GM12878 (cell line): ENCODE data around the gene TMBIM6. TPM values are rescaled to one million over a fixed set of nuclear protein-coding genes. Genes with fewer than 3 reads are reported as not detected.
A peak's percentile ranks its signal among the peaks of the same experiment; 100 is the strongest.

Source experiments
- BACH1 ChIP-seq: fragments of 450-650 bp; IDR thresholded peaks from 2 replicates; pipeline ENCODE4 v1.6.1; 2017; ENCODE audit warnings: mild to moderate bottlenecking, borderline replicate concordance
- CREB1 ChIP-seq: IDR thresholded peaks from 2 replicates; pipeline ENCODE4 v1.6.1; 2012; ENCODE audit warnings: low read depth, mild to moderate bottlenecking, inconsistent platforms
- IRF5 ChIP-seq: fragments of 450-650 bp; IDR thresholded peaks from 2 replicates; pipeline ENCODE4 v1.6.1; 2017; ENCODE audit warnings: borderline replicate concordance
- JUNB ChIP-seq: IDR thresholded peaks from 2 replicates; pipeline ENCODE4 v1.6.1; 2016; ENCODE audit warnings: antibody characterized with exemption, mild to moderate bottlenecking
- MYC ChIP-seq: IDR thresholded peaks from 2 replicates; pipeline ENCODE4 v1.6.1; 2011; ENCODE audit warnings: mild to moderate bottlenecking, low read length, moderate library complexity, inconsistent platforms; ENCODE audit not compliant: insufficient read depth, insufficient replicate concordance, insufficient read length, severe bottlenecking
- PAX8 ChIP-seq: fragments of 450-650 bp; IDR thresholded peaks from 2 replicates; pipeline ENCODE4 v1.6.1; 2017; ENCODE audit warnings: mild to moderate bottlenecking, moderate library complexity
- PML ChIP-seq: IDR thresholded peaks from 2 replicates; pipeline ENCODE4 v1.6.1; 2012; ENCODE audit warnings: low read length, inconsistent platforms
- RAD51 ChIP-seq: fragments of 450-650 bp; IDR thresholded peaks from 2 replicates; pipeline ENCODE4 v1.6.1; 2016; ENCODE audit warnings: moderate library complexity, mild to moderate bottlenecking, inconsistent platforms
- RCOR1 ChIP-seq: conservative IDR thresholded peaks from 2 replicates; pipeline ENCODE4 v1.6.1; 2012; ENCODE audit warnings: low read depth, low read length, improper control_type of control experiment
- SMARCA5 ChIP-seq: fragments of 450-650 bp; IDR thresholded peaks from 2 replicates; pipeline ENCODE4 v1.6.1; 2017; ENCODE audit warnings: mild to moderate bottlenecking
- SPI1 ChIP-seq: IDR thresholded peaks from 2 replicates; pipeline ENCODE4 v1.6.1; 2011; ENCODE audit warnings: low read depth, mild to moderate bottlenecking, low read length, moderate library complexity, borderline replicate concordance; ENCODE audit not compliant: insufficient read depth
- SREBF1 ChIP-seq: IDR thresholded peaks from 2 replicates; pipeline ENCODE4 v1.6.1; 2012; ENCODE audit warnings: mild to moderate bottlenecking, low read length
- SRF ChIP-seq, 2 experiments: IDR thresholded peaks; 2 replicates each; pipeline ENCODE4 v1.6.1; 2011; ENCODE audit warnings: low read depth in 2 of 2, low read length in 2 of 2, mild to moderate bottlenecking in 1 of 2, moderate library complexity in 1 of 2
- TCF12 ChIP-seq: IDR thresholded peaks from 2 replicates; pipeline ENCODE4 v1.6.1; 2011; ENCODE audit warnings: low read depth, mild to moderate bottlenecking, low read length
- ZBED1 ChIP-seq: IDR thresholded peaks from 2 replicates; pipeline ENCODE4 v1.6.1; 2016; ENCODE audit warnings: borderline replicate concordance
- ZBTB11 ChIP-seq: fragments of 450-650 bp; formaldehyde crosslinking; IDR thresholded peaks from 2 replicates; pipeline ENCODE4 v1.5.0; 2022; ENCODE audit warnings: mild to moderate bottlenecking, missing genetic modification characterization
- polyA plus RNA-seq, 11 experiments: library from polyadenylated mRNA; depleted of rRNA in 4 of 11; unstranded in 6 of 11; stranded (reverse) in 5 of 11; fragments of >200 nt; fragmentation: Nextera tagmentation in 4 of 11; fragmentation: Illumina TruSeq in 1 of 11; extraction: Ambion mirVana in 4 of 11; extraction: Trizol in 1 of 11; gene quantifications; 1 replicate in 1 of 11; 2 replicates in 10 of 11; pipeline versions ENCODE4 v1.2.1 to v1.2.3, GENCODE V29; 2011 to 2016; ENCODE audit warnings: inconsistent platforms in 2 of 11, missing spikeins in 2 of 11, low read depth in 1 of 11
- total RNA-seq, 4 experiments: library from RNA; depleted of rRNA in 3 of 4; stranded (reverse); fragments of >200 nt in 3 of 4; fragmentation: Illumina TruSeq in 1 of 4; extraction: Trizol in 1 of 4; gene quantifications; 2 replicates each; pipeline versions ENCODE4 v1.2.1 to v1.2.3, GENCODE V29; 2013 to 2021
- TF ChIP-seq, protein P1 (sequence below): fragments of 450-650 bp; IDR thresholded peaks from 2 replicates; pipeline ENCODE4 v1.6.1; 2017; ENCODE audit warnings: mild to moderate bottlenecking, low read depth, inconsistent platforms; ENCODE audit not compliant: poor library complexity, severe bottlenecking
- TF ChIP-seq, protein P2 (sequence below): fragments of 450-650 bp; IDR thresholded peaks from 2 replicates; pipeline ENCODE4 v1.6.1; 2017; ENCODE audit warnings: mild to moderate bottlenecking, moderate library complexity

The TMBIM6 gene
- total and polyA plus RNA-seq, 10 of the 15 experiments (the other 5 are each of a cell fraction or from before 2014, with no cell fraction given) = 224 to 1,192 (median 379) TPM

DNA sequence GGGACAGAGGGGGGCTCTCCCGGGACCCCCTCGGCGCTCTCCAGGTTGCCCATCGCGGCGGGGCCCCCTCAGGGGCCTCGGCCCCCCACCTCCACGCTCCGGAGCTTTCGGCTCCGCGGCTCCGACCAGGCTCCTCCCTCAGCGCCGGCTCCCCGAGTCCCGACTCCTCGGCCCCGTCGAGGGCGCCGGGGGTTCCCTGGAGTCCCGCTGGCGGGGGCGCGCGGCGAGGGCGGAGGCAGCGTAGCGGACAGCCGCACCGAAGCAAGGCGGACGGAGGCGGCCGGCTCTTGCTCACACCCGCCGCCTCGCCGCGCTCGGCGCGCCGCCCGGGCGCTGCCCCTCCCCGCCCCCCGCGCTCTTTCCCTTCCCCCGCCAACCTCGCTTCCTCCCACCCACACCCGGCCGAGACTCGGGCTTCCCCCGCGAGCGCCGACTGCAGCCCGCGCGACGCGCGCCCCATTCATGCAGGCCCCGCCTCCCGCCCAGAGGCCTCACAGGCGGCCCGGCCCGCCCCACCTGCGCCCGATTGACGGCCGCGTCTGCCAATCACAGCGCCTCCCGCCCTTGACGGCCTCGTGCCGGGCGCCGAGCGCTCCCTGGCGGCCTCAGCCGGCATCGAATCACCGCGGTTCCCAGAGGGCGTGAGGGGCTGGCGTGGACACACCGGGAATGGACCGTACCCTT is 34.1 kb upstream of the TMBIM6 start, which contains the start of gene FMNL3 (continued):
- TF ChIP-seq SREBF1 = no peak
- no peak for TF ChIP-seq ZBTB11 (CRISPR knock-in tag)
- TF ChIP-seq CREB1 = peak; percentile 14; the same call in 1 of the 2 replicates
- no peak for TF ChIP-seq IRF5
- TF ChIP-seq, protein P1, sequence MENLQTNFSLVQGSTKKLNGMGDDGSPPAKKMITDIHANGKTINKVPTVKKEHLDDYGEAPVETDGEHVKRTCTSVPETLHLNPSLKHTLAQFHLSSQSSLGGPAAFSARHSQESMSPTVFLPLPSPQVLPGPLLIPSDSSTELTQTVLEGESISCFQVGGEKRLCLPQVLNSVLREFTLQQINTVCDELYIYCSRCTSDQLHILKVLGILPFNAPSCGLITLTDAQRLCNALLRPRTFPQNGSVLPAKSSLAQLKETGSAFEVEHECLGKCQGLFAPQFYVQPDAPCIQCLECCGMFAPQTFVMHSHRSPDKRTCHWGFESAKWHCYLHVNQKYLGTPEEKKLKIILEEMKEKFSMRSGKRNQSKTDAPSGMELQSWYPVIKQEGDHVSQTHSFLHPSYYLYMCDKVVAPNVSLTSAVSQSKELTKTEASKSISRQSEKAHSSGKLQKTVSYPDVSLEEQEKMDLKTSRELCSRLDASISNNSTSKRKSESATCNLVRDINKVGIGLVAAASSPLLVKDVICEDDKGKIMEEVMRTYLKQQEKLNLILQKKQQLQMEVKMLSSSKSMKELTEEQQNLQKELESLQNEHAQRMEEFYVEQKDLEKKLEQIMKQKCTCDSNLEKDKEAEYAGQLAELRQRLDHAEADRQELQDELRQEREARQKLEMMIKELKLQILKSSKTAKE = no peak
- no peak for TF ChIP-seq ZBED1
- TF ChIP-seq SMARCA5 = peak; percentile 77; the same call in 1 of the 2 replicates
- TF ChIP-seq PML = no peak
- TF ChIP-seq BACH1 = peak; percentile 95
- no peak for TF ChIP-seq JUNB
- no peak; the same call in 1 of the 2 replicates for TF ChIP-seq RCOR1
- TF ChIP-seq SRF (IDR thresholded peaks at IDR 0.05; ENCODE audit: low read depth in 2 of 2, low read length in 2 of 2) = 0 out of 4 replicates have a peak, but pooled peaks of 1 of the 2 experiments have one; percentile 1
- no peak for TF ChIP-seq RAD51
- no peak for TF ChIP-seq PAX8
- TF ChIP-seq, protein P2, sequence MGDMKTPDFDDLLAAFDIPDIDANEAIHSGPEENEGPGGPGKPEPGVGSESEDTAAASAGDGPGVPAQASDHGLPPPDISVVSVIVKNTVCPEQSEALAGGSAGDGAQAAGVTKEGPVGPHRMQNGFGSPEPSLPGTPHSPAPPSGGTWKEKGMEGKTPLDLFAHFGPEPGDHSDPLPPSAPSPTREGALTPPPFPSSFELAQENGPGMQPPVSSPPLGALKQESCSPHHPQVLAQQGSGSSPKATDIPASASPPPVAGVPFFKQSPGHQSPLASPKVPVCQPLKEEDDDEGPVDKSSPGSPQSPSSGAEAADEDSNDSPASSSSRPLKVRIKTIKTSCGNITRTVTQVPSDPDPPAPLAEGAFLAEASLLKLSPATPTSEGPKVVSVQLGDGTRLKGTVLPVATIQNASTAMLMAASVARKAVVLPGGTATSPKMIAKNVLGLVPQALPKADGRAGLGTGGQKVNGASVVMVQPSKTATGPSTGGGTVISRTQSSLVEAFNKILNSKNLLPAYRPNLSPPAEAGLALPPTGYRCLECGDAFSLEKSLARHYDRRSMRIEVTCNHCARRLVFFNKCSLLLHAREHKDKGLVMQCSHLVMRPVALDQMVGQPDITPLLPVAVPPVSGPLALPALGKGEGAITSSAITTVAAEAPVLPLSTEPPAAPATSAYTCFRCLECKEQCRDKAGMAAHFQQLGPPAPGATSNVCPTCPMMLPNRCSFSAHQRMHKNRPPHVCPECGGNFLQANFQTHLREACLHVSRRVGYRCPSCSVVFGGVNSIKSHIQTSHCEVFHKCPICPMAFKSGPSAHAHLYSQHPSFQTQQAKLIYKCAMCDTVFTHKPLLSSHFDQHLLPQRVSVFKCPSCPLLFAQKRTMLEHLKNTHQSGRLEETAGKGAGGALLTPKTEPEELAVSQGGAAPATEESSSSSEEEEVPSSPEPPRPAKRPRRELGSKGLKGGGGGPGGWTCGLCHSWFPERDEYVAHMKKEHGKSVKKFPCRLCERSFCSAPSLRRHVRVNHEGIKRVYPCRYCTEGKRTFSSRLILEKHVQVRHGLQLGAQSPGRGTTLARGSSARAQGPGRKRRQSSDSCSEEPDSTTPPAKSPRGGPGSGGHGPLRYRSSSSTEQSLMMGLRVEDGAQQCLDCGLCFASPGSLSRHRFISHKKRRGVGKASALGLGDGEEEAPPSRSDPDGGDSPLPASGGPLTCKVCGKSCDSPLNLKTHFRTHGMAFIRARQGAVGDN = 0 out of 2 replicates have a peak, but pooled peaks have one; percentile 63
- no peak for TF ChIP-seq MYC
- peak; percentile 71; the same call in 1 of the 2 replicates for TF ChIP-seq TCF12
- TF ChIP-seq SPI1 = peak; percentile 28; the same call in 1 of the 2 replicates
